OCI-LY7 (cell line): ENCODE results near the gene SLC16A3.

Experiments
- EZH2phosphoT487 ChIP-seq: fragments of 200-600 bp; sonication (generic); IDR thresholded peaks from 2 replicates; pipeline ENCODE4 v1.6.1; 2018; ENCODE audit warnings: low read depth, borderline replicate concordance, mild to moderate bottlenecking, mixed run types, antibody characterized with exemption, low read length, moderate library complexity, mixed read lengths
- TF ChIP-seq, protein P1 (sequence below): fragments of 200-600 bp; sonication (generic); conservative IDR thresholded peaks from 2 replicates; pipeline ENCODE4 v1.5.1; 2014; ENCODE audit warnings: mild to moderate bottlenecking, antibody characterized with exemption, low read length, moderate library complexity, mixed read lengths

DNA sequence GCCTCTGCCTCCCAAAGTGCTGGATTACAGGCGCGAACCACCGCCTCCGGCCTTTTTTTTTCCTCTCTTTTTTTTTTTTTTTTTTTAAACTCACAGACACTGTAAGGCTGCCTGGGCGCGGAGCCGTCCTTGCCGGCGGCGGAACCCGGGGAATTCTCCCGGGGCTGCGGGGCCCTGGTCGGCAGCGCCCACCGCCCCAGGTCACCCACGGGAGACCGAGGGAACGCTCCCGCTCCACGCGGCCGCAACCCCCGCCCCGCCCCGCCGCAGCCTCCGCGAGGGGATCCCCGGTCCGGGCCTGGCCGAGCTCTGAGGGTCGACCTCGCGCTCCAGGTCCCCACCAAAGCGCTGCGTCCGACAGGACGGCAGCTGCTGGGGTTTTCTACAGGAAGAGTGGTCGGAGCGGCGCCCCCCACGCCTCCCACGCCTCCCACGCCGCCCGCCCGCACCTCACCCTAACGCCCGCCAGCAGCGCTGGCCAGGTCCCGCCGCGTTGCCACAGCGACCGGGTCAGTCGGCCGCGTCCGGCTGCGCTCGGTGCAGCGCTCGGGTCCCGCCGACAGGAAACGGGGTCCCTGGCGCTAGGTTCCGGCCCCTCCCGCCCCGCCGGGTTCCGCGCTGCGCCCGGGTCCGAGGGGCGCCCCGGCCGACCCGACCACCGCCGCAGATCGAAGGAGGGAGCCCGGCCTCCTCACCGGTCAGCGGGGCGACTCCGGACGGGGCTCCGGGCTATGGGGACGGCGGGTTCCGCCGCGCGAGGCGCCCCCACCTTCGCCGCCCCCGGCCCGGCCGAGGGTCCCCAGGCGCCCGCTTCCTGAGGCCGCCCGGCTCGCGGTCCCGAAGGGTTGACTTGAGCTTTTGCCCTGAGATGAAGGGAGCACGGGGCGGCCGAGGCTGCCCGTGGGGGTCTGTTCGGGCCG lies 16.3 kb upstream of the SLC16A3 start, which contains the start of gene CCDC57:
- TF ChIP-seq, protein P1, sequence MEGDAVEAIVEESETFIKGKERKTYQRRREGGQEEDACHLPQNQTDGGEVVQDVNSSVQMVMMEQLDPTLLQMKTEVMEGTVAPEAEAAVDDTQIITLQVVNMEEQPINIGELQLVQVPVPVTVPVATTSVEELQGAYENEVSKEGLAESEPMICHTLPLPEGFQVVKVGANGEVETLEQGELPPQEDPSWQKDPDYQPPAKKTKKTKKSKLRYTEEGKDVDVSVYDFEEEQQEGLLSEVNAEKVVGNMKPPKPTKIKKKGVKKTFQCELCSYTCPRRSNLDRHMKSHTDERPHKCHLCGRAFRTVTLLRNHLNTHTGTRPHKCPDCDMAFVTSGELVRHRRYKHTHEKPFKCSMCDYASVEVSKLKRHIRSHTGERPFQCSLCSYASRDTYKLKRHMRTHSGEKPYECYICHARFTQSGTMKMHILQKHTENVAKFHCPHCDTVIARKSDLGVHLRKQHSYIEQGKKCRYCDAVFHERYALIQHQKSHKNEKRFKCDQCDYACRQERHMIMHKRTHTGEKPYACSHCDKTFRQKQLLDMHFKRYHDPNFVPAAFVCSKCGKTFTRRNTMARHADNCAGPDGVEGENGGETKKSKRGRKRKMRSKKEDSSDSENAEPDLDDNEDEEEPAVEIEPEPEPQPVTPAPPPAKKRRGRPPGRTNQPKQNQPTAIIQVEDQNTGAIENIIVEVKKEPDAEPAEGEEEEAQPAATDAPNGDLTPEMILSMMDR = no peak
- TF ChIP-seq EZH2phosphoT487 = no peak
